OCI-LY1 (cell line): Measurements from ENCODE around the gene KCNMA1.

Experiments used
- H2AFZ ChIP-seq: fragments of 200-600 bp; sonication (generic), shearing (Covaris generic); 2 replicates; pipeline ENCODE4 v1.6.0; 2014; ENCODE audit warnings: antibody characterized with exemption, mild to moderate bottlenecking, low read length
- H3F3A ChIP-seq: fragments of 200-600 bp; sonication (generic), shearing (Covaris generic); 2 replicates; pipeline ENCODE4 v1.6.0; 2014; ENCODE audit warnings: mild to moderate bottlenecking, antibody characterized with exemption, low read length, moderate library complexity; ENCODE audit not compliant: insufficient read depth
- H3K27ac ChIP-seq: fragments of 200-600 bp; sonication (generic); 2 replicates; pipeline ENCODE4 v1.5.1; 2014; ENCODE audit warnings: low read length, mixed run types, mild to moderate bottlenecking, low read depth; ENCODE audit not compliant: poor library complexity, severe bottlenecking
- H3K27me3 ChIP-seq: fragments of 200-600 bp; sonication (generic); 2 replicates; pipeline ENCODE4 v1.6.0; 2014; ENCODE audit warnings: antibody characterized with exemption, mild to moderate bottlenecking, low read length, moderate library complexity; ENCODE audit not compliant: insufficient read depth
- H3K36me3 ChIP-seq: fragments of 200-600 bp; sonication (generic); 2 replicates; pipeline ENCODE4 v1.6.1; 2014; ENCODE audit warnings: mild to moderate bottlenecking, antibody characterized with exemption, low read length, moderate library complexity, mixed read lengths; ENCODE audit not compliant: insufficient read depth
- H3K4me1 ChIP-seq: fragments of 200-600 bp; sonication (generic); 2 replicates; pipeline ENCODE4 v1.5.1; 2014; ENCODE audit warnings: mild to moderate bottlenecking, low read length, moderate library complexity; ENCODE audit not compliant: insufficient read depth, severe bottlenecking
- H3K4me2 ChIP-seq: fragments of 200-600 bp; sonication (generic), shearing (Covaris generic); 2 replicates; pipeline ENCODE4 v1.6.1; 2014; ENCODE audit warnings: low read length
- H3K4me3 ChIP-seq: fragments of 200-600 bp; sonication (generic); 2 replicates; pipeline ENCODE4 v1.5.1; 2014; ENCODE audit warnings: low read length, low read depth, mild to moderate bottlenecking, mixed read lengths; ENCODE audit not compliant: poor library complexity, severe bottlenecking
- H3K79me2 ChIP-seq: fragments of 200-600 bp; shearing (Covaris generic); 2 replicates; pipeline ENCODE4 v1.6.1; 2016; ENCODE audit warnings: mixed run types, low read length, mixed read lengths; ENCODE audit not compliant: insufficient read depth
- H3K9ac ChIP-seq: fragments of 200-600 bp; sonication (generic), shearing (Covaris generic); 2 replicates; pipeline ENCODE4 v1.6.1; 2014; ENCODE audit warnings: mild to moderate bottlenecking, low read length, mixed read lengths
- H3K9me2 ChIP-seq: fragments of 200-600 bp; sonication (generic), shearing (Covaris generic); 2 replicates; pipeline ENCODE4 v1.6.1; 2014; ENCODE audit warnings: low read depth, mild to moderate bottlenecking, low read length, mixed read lengths
- H3K9me3 ChIP-seq: fragments of 200-600 bp; shearing (Covaris generic); 2 replicates; pipeline ENCODE4 v1.6.1; 2014; ENCODE audit warnings: low read length, mixed read lengths
- H4K20me1 ChIP-seq: fragments of 200-600 bp; sonication (generic), shearing (Covaris generic); 2 replicates; pipeline ENCODE4 v1.6.0; 2016; ENCODE audit warnings: mild to moderate bottlenecking, low read length; ENCODE audit not compliant: insufficient read depth
- CTCF ChIP-seq: fragments of 200-600 bp; sonication (generic), shearing (Covaris generic); IDR thresholded peaks from 2 replicates; pipeline ENCODE4 v1.5.1; 2017; ENCODE audit warnings: mild to moderate bottlenecking, antibody characterized with exemption, low read length, moderate library complexity, mixed read lengths
- EZH2 ChIP-seq: fragments of 200-600 bp; sonication (generic), shearing (Covaris generic); IDR thresholded peaks from 2 replicates; pipeline ENCODE4 v1.8.0; 2017; ENCODE audit warnings: borderline replicate concordance, mixed run types, mild to moderate bottlenecking, antibody characterized with exemption, low read length, moderate library complexity, mixed read lengths

The KCNMA1 gene

GRCh38 chr10:76871697-76872295, 765.8 kb downstream of the KCNMA1 start:
- H3K9me2 ChIP-seq, result no peaks in the 10 kb centered on the region
- no peak overlapping the region for H3K9ac ChIP-seq
- H2AFZ ChIP-seq, result no peak overlapping the region
- no peaks in the 10 kb centered on the region for H3K36me3 ChIP-seq
- H3K4me3 ChIP-seq, result no peak overlapping the region
- H4K20me1 ChIP-seq, result no peaks in the 10 kb centered on the region
- TF ChIP-seq CTCF (no peak), EZH2 (no peak)
- no peak overlapping the region for H3K27ac ChIP-seq
- H3K4me1 ChIP-seq, result no peaks in the 10 kb centered on the region
- H3F3A ChIP-seq, result no peaks in the 10 kb centered on the region
- no peaks in the 10 kb centered on the region for H3K27me3 ChIP-seq
- H3K79me2 ChIP-seq, result no peaks in the 10 kb centered on the region
- no peaks in the 10 kb centered on the region for H3K9me3 ChIP-seq
- no peak overlapping the region for H3K4me2 ChIP-seq

GRCh38 chr10:76869931-76870330, 767.7 kb downstream of the KCNMA1 start:
- Histone ChIP-seq H3K4me2 (no peak overlapping the region), H3K4me3 (no peak overlapping the region), H3F3A (no peaks in the 10 kb centered on the region), H3K79me2 (no peaks in the 10 kb centered on the region), H3K27me3 (no peaks in the 10 kb centered on the region), H2AFZ (no peak overlapping the region), H3K27ac (no peak overlapping the region), H3K9me3 (no peaks in the 10 kb centered on the region), H3K9ac (no peak overlapping the region), H4K20me1 (no peaks in the 10 kb centered on the region), H3K9me2 (no peaks in the 10 kb centered on the region), H3K36me3 (no peaks in the 10 kb centered on the region), H3K4me1 (no peaks in the 10 kb centered on the region)
- no peak for TF ChIP-seq CTCF
- TF ChIP-seq EZH2, result no peak

GRCh38 chr10:76868098-76868977, 769.3 kb downstream of the KCNMA1 start:
- no peaks in the 10 kb centered on the region for H3K79me2 ChIP-seq
- no peaks in the 10 kb centered on the region for H3K36me3 ChIP-seq
- no peak overlapping the region for H3K4me3 ChIP-seq
- no peak overlapping the region for H3K27ac ChIP-seq
- H3K9me3 ChIP-seq, result no peaks in the 10 kb centered on the region
- no peaks in the 10 kb centered on the region for H3K9me2 ChIP-seq
- no peak overlapping the region for H2AFZ ChIP-seq
- H3K4me2 ChIP-seq, result no peak overlapping the region
- no peaks in the 10 kb centered on the region for H3K4me1 ChIP-seq
- no peaks in the 10 kb centered on the region for H3K27me3 ChIP-seq
- TF ChIP-seq CTCF, result no peak
- no peak for TF ChIP-seq EZH2
- H4K20me1 ChIP-seq, result no peaks in the 10 kb centered on the region
- H3F3A ChIP-seq, result no peaks in the 10 kb centered on the region
- no peak overlapping the region for H3K9ac ChIP-seq
